NCI-H2081 (cell line): ENCODE data around the gene OR2A2.

Experiments used
- DNase-seq, 2 experiments: peaks; one replicate each; lab custom pipeline; 2025; lab: John Stamatoyannopoulos, UW

The OR2A2 gene

DNA sequence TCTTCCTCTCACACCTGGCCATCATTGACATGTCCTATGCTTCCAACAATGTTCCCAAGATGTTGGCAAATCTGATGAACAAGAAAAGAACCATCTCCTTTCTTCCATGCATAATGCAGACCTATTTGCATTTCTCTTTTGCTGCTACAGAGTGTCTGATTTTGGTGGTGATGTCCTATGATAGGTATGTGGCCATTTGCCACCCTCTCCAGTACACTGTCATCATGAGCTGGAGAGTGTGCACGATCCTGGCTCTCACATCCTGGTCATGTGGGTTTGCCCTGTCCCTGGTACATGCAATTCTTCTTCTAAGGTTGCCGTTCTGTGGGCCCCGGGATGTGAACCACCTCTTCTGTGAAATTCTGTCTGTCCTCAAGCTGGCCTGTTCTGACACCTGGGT lies 32.8 kb downstream of the OR2A2 start:
- DNase-seq, result no peak

GRCh38 chr7:144144426-144144825 lies 35.0 kb downstream of the OR2A2 start:
- DNase-seq, result no peak

DNA sequence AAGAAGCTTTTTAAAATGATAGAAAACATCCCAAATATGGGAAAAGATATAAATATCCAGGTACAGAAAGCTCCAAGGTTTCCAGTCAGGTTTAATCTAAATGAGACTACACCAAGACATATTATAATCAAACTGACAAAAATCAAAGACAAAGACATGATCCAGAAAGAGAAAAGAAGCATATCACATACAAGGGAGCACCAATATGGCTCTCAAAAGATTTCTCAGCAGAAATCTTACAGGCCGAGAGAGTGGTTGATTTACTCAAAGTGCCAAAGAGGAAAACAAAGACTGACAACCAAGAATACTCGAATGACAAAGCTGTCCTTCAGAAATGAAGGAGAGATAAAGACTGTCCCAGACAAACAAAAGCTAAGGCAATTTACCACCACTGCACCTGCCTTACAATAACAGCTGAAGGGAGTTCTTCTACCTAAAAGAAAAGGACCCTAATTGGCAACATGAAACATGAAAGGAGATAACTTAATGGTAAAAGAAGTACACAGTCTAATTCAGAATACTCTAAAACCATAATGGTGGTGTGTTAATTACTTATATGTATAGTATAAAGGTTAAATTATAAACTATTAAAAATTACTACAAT lies 38.9 kb downstream of the OR2A2 start:
- no peak for DNase-seq

GRCh38 chr7:144158861-144159260 lies 49.5 kb downstream of the OR2A2 start:
- no peak for DNase-seq
